ENCODE measurements around the gene HOPX.
"Not testable (repeated sequence)": the region's sequence is repeated elsewhere in the genome, so short reads cannot be mapped to it uniquely, and the experiment has no call there.

The HOPX gene

DNA sequence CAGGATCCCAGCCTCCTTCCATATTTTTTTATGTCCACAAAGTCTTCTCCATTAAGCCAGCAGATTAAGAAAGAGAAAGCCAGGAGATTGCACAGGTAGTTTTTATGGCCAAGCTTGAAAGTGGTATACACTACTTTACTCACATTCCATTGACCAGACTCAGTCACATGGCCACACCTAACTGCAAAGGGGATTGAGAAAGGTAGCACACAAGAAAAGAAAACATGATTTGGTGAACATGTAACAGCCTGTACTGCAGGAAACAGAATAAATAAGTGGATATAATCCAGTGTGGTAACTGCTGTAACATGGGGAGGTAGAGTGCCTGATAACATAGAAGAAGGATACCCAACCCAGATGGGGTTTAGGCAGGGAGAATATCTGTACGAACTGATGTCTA is 43.9 kb downstream of the HOPX start:
- peaks cover 3% of the 10 kb centered on the region for H3K36me3 Mint-ChIP-seq (ENCODE audit: low read depth)

DNA sequence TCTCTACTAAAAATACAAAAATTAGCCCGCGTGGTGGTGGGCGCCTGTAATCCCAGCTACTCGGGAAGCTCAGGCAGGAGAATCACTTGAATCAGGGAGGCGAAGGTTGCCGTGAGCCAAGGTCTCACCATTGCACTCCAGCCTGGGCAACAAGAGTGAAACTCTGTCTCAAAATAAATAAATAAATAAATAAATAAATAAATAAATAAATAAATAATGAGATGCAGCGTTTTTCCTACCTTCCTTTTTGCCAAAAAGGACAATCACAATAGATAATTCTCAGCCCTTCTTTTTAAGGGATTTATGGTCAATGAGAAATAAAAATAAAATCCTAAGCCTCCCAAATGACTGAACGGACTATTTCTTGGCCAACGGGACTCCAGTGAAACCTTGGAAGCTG is 46.1 kb downstream of the HOPX start:
- not testable (repeated sequence) for H3K27me3 Mint-ChIP-seq (ENCODE audit: low read depth); H3K4me1 Mint-ChIP-seq (ENCODE audit: low read depth); H3K4me3 Mint-ChIP-seq; H3K36me3 Mint-ChIP-seq (ENCODE audit: low read depth); H3K27ac Mint-ChIP-seq; H3K9me3 Mint-ChIP-seq

More for the DNA sequence above, 43.9 kb downstream of the HOPX start:
- Mint-ChIP-seq H3K27me3 (ENCODE audit: low read depth) (no peaks in the 10 kb centered on the region), H3K4me3 (no peak overlapping the region), H3K27ac (no peak overlapping the region), H3K4me1 (ENCODE audit: low read depth) (peaks cover 17% of the 10 kb centered on the region), H3K9me3 (peaks cover 6% of the 10 kb centered on the region)

DNA sequence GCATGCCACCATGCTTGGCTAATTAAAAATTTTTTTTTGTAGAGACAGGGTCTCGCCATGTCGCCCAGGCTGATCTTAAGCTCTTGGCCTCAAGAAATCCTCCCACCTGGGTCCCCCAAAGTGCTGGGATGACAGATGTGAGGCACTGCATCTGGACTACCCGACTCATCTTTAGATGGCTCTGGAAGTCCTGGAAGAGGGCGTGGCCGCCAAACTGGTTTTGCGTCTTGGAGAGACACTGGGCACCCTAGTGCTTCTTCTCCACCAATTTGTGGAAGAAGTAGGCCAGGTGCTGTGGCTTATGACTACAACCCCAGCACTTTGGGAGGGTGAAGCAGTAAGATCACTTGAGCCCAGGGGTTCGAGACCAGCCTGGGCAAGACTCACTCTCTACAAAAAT is 47.6 kb downstream of the HOPX start:
- Mint-ChIP-seq H3K4me3 (no peak overlapping the region), H3K27me3 (ENCODE audit: low read depth) (no peaks in the 10 kb centered on the region), H3K36me3 (ENCODE audit: low read depth) (peaks cover 2% of the 10 kb centered on the region), H3K27ac (no peak overlapping the region), H3K9me3 (peaks cover 6% of the 10 kb centered on the region), H3K4me1 (ENCODE audit: low read depth) (no peaks in the 10 kb centered on the region)

DNA sequence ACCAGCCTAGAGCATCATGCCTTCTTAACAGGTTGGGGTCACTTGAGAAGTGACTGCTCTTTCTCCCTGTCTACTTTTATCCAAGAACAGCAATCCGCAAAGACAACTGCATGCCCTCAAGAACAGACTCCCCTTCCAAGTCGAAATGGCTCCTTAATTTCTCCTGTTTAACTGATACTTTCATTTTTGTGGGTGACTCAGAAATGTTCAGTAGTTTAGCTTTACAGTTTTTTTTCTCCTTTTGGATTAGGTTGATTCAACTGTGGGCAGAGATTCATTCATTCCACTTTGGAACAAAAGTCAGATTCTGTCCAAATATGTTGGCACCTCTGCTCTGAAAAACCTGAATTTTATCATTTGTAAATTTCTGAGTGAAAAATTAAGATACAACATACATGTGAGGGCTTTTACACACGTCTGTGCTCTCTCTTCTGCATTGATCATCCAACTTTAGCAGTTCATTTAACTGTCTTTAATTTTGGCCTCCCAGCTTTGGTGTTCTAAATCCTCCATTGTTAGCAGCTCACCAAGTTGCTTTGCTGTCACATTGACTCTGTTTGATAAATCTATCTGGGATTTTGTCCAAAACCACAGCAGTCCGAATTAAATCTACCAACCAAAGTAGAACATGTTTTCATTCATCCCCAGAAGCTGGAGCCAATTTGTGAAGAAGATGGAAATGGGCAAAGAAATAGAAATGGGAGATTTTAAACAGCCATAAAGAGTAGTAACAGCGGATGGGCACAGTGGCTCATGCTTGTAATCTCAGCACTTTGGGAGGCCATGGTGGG is 50.0 kb downstream of the HOPX start:
- peaks cover 8% of the 10 kb centered on the region for H3K9me3 Mint-ChIP-seq
- no peak overlapping the region for H3K27ac Mint-ChIP-seq
- peaks cover 11% of the 10 kb centered on the region for H3K4me1 Mint-ChIP-seq (ENCODE audit: low read depth)
- peaks cover 4% of the 10 kb centered on the region for H3K36me3 Mint-ChIP-seq (ENCODE audit: low read depth)
- H3K4me3 Mint-ChIP-seq = no peak overlapping the region
- H3K27me3 Mint-ChIP-seq (ENCODE audit: low read depth) = no peaks in the 10 kb centered on the region

DNA sequence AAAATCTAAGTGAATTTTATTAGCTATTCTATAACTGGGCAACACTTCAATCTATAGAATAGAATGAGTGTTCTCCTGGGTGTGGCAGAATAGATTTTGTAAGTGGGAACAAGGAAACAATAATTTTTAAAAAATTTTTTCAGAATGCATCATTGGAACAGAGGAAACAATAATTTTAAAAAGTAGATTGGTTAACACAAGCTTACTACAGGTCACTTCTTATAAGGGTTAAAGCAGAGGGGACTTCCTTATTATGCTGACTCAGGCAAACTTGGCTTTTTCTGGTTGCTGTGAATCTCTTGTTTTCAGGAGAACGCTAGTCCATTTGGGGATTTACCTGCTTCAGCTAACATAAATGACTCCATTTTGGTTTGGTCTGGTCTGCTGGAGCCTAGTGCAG is 52.5 kb downstream of the HOPX start:
- no peaks in the 10 kb centered on the region for H3K27me3 Mint-ChIP-seq (ENCODE audit: low read depth)
- peaks cover 21% of the 10 kb centered on the region for H3K9me3 Mint-ChIP-seq
- H3K36me3 Mint-ChIP-seq (ENCODE audit: low read depth) = peaks cover 10% of the 10 kb centered on the region
- no peak overlapping the region for H3K27ac Mint-ChIP-seq
- H3K4me3 Mint-ChIP-seq = no peak overlapping the region
- H3K4me1 Mint-ChIP-seq (ENCODE audit: low read depth) = peaks cover 11% of the 10 kb centered on the region

DNA sequence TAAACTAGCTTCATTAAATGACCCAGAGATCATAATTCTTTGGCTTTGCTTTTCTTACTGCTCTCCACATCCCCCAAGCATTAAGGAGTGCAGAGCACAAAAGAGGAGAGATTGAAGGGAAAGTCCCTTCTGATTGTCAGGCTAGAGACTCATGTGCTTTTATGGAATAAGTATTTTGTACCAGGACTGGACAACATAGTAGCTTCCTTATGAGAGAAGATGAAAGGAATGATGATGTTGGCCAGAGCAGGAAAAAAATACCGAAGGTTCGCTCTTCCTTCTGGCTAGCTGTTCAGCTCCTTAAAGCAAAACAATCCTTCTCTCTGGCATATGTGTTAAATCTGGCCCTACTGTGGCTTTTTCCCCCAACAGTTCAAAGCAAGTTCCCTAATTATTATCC is 53.1 kb downstream of the HOPX start:
- Mint-ChIP-seq H3K36me3 (ENCODE audit: low read depth) (peaks cover 11% of the 10 kb centered on the region), H3K9me3 (peaks cover 24% of the 10 kb centered on the region), H3K27ac (no peak overlapping the region), H3K4me3 (no peak overlapping the region), H3K4me1 (ENCODE audit: low read depth) (peaks cover 11% of the 10 kb centered on the region), H3K27me3 (ENCODE audit: low read depth) (no peaks in the 10 kb centered on the region)

DNA sequence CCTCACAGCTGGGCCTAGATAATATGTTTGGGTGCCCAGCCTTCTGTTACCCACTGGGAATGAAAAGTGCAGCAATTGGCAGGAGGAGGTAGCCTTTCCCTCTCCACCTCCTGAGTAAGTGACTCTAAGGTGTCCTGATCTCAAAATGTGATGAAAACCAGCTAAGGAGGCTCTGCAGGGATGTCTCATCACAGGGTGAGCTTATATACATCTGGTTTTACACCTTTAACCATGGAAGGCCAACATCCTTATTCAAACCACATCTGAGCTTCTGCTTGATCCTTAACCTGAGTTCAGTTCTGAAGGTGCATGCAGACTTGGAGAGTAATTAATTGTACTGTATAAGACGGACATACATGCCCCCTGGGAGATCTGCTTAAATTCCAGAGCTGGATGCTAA is 53.7 kb downstream of the HOPX start:
- H3K4me3 Mint-ChIP-seq = no peak overlapping the region
- H3K9me3 Mint-ChIP-seq = peaks cover 27% of the 10 kb centered on the region
- peaks cover 11% of the 10 kb centered on the region for H3K4me1 Mint-ChIP-seq (ENCODE audit: low read depth)
- H3K27me3 Mint-ChIP-seq (ENCODE audit: low read depth) = no peaks in the 10 kb centered on the region
- H3K36me3 Mint-ChIP-seq (ENCODE audit: low read depth) = peaks cover 11% of the 10 kb centered on the region
- peak overlapping the region; percentile 29 for H3K27ac Mint-ChIP-seq

DNA sequence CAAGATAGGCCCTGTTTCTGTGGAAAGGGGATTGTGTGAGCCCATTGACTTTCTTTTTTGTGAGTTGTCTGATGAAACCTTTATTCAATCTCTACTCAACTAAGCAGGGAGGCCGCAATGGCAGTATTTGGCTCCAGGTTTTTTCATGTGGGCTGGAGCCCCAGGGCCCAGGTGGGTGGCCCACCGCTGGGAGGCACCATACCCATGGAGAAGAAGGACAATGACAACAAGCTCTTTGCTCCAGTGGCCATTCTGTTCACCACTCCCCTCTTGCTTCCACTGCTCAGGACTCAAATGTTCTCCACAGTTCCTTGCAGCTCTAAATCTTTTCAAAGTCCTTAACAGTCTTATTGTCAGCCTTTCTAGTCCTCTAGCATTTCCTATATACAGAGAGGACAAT is 54.1 kb downstream of the HOPX start:
- peak overlapping the region; percentile 29 for H3K27ac Mint-ChIP-seq
- H3K27me3 Mint-ChIP-seq (ENCODE audit: low read depth) = no peaks in the 10 kb centered on the region
- peaks cover 11% of the 10 kb centered on the region for H3K4me1 Mint-ChIP-seq (ENCODE audit: low read depth)
- peaks cover 11% of the 10 kb centered on the region for H3K36me3 Mint-ChIP-seq (ENCODE audit: low read depth)
- no peak overlapping the region for H3K4me3 Mint-ChIP-seq
- H3K9me3 Mint-ChIP-seq = peaks cover 27% of the 10 kb centered on the region

DNA sequence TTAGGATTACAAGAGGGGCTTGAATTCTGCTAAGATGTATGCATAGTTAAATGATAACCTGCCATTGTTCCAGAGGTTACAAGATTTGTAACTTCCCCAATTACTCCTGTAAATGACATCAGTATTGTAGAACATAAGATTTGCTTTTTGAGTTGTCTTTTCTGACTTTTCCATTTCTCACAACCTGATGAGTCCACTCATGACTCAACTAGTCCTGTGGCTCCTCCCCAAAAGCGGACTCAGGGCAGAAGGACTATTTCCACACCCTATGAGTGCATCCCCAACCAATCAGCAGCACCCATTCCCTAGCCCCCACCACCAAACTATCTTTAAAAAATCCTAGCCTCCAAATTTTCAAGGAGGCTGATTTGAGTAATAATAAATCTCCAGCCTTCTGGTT is 54.7 kb downstream of the HOPX start:
- H3K27me3 Mint-ChIP-seq (ENCODE audit: low read depth) = peaks cover 5% of the 10 kb centered on the region
- H3K27ac Mint-ChIP-seq = no peak overlapping the region
- H3K36me3 Mint-ChIP-seq (ENCODE audit: low read depth) = peaks cover 11% of the 10 kb centered on the region
- H3K4me1 Mint-ChIP-seq (ENCODE audit: low read depth) = peaks cover 11% of the 10 kb centered on the region
- peaks cover 27% of the 10 kb centered on the region for H3K9me3 Mint-ChIP-seq
- H3K4me3 Mint-ChIP-seq = no peak overlapping the region

DNA sequence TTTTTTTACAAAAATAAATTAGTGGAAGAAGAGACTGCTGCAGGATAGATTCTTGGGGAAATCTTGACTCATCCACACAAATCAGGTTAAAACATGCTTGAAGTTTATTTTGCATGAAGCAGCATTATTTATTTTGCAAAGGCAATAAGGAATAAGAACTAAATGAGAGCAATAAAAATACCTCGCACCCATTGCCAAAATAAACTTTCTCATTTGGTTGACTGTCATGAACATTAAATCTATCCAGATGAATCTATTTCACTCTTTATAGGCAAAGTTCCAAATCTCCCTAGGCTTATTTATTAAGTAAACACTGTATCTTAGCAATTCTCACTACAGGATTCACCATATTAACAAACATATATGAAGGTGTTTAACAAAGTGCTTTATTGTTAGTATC is 58.9 kb downstream of the HOPX start:
- Mint-ChIP-seq H3K27ac (no peak overlapping the region), H3K4me3 (no peak overlapping the region), H3K4me1 (ENCODE audit: low read depth) (peaks cover 3% of the 10 kb centered on the region), H3K9me3 (peaks cover 27% of the 10 kb centered on the region), H3K27me3 (ENCODE audit: low read depth) (peaks cover 7% of the 10 kb centered on the region), H3K36me3 (ENCODE audit: low read depth) (peaks cover 9% of the 10 kb centered on the region)

DNA sequence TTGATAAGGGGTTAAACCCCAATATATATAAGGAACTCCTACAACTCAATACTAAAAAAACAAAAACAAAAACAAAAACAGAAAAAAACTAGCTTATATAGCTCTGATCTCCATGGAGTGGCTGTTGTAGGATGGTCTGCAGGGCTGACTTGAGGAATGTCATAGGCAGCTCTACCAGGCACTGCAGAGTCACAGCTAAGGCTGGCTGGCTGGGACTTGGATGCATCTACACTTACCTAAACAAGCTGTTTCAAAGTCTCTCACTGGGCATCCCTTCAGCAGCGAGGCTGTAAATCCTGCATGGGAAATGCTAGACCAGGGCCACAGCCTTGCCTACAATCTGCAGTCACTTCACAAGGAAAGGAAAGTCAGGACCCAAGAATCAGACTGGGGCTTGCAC is 61.3 kb downstream of the HOPX start:
- Mint-ChIP-seq H3K27me3 (ENCODE audit: low read depth) (peaks cover 7% of the 10 kb centered on the region), H3K4me3 (no peak overlapping the region), H3K36me3 (ENCODE audit: low read depth) (peaks cover 5% of the 10 kb centered on the region)

DNA sequence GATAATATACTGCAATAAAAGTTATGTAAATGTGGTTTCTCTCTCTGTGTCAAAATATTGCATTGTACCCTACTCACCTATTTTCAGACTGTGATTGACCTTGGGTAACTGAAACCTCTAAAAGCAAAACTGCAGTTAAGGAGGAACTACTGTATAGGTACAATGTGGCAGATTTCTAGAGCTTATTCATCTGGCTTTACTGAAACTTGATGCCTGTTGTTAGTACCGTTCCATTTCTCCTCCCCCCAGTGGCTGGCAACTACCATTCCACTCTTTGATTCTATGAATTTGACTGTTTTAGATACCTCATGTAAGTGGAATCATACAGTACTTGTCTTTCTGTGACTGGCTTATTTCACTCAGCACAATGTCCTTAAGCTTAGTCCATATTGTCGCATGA is 61.9 kb downstream of the HOPX start:
- H3K36me3 Mint-ChIP-seq (ENCODE audit: low read depth) = peaks cover 5% of the 10 kb centered on the region
- peaks cover 1% of the 10 kb centered on the region for H3K4me1 Mint-ChIP-seq (ENCODE audit: low read depth)
- H3K9me3 Mint-ChIP-seq = peaks cover 11% of the 10 kb centered on the region
- no peak overlapping the region for H3K27ac Mint-ChIP-seq
- peaks cover 7% of the 10 kb centered on the region for H3K27me3 Mint-ChIP-seq (ENCODE audit: low read depth)
- H3K4me3 Mint-ChIP-seq = no peak overlapping the region

More for the DNA sequence above, 61.3 kb downstream of the HOPX start:
- peaks cover 11% of the 10 kb centered on the region for H3K9me3 Mint-ChIP-seq
- peaks cover 1% of the 10 kb centered on the region for H3K4me1 Mint-ChIP-seq (ENCODE audit: low read depth)
- H3K27ac Mint-ChIP-seq = no peak overlapping the region

DNA sequence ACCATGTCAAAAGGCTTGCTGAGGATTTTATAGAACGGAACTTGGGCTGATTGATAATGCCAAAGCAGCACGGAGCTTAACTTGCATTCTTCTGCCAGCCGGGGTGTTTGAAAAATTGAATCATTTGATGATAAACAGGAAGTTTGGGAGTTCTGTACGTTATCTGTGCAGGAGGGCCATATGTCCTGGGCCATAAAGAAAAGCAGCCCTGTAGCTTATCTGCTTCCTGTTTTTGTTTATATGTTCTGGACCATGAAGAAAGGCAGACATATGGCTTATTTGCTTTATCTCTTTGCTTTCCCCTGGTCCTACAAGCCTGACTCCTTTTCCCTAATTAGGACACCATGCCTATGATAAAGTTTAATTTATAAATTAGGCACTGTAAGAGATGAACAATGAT is 62.4 kb downstream of the HOPX start:
- Mint-ChIP-seq H3K4me1 (ENCODE audit: low read depth) (peaks cover 1% of the 10 kb centered on the region), H3K9me3 (peaks cover 7% of the 10 kb centered on the region), H3K27me3 (ENCODE audit: low read depth) (peaks cover 7% of the 10 kb centered on the region), H3K27ac (no peak overlapping the region), H3K4me3 (no peak overlapping the region), H3K36me3 (ENCODE audit: low read depth) (peaks cover 2% of the 10 kb centered on the region)

DNA sequence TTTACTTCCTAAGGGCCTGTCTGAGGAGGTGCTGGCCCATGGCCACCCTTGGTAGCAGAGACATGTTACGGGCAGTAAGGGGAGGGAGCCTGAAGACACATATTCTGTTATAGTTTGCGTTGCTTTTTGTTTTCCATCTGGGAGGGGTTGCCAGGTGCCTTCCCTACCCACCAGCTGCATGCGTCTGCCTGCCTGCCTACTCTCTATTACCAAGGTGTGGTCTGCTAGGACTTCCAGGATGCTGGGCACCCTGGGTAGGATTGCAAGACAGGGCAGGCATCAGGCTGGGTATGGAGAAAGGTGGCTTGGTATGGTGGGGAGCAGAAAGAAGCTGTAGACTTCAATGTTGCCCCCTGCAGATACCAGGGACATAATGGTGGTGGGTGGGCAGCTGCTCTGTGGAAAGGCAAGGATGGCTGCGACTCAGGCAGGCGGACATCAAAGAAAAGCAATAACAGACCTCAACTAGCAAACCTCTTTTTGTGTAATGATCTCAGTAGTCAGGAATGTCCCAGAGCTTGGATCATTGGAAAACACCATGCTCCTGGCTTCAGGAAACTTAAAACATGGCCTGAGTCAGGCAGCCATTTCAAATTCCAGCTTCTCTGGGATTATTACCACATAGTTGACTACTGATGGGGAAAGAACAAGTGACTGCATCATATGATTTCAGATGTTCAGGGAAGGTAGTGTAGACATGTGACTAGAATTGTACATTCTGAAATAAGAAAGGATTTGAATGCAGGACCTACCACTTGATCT is 67.8 kb downstream of the HOPX start:
- H3K9me3 Mint-ChIP-seq = no peaks in the 10 kb centered on the region
- peaks cover 17% of the 10 kb centered on the region for H3K27me3 Mint-ChIP-seq (ENCODE audit: low read depth)
- no peaks in the 10 kb centered on the region for H3K4me1 Mint-ChIP-seq (ENCODE audit: low read depth)
- H3K36me3 Mint-ChIP-seq (ENCODE audit: low read depth) = no peaks in the 10 kb centered on the region
- no peak overlapping the region for H3K27ac Mint-ChIP-seq
- H3K4me3 Mint-ChIP-seq = no peak overlapping the region

DNA sequence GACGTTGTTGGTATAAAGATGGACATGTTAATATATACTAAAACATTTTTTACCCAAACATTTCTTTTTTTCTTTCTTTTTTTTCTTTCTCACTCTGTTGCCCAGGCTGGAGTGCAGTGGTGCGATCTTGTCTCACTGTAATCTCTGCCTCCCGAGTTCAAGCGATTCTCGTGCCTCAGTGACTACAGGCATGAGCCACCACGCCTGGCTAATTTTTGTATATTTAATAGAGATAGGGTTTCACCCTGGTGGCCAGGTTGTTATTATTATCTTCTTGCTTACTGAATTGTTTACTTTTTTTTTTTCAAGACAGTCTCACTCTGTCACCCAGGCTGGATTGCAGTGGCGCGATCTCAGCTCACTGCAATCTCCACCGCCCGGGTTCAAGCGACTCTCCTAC is 68.8 kb downstream of the HOPX start:
- H3K36me3 Mint-ChIP-seq (ENCODE audit: low read depth) = no peaks in the 10 kb centered on the region
- H3K4me1 Mint-ChIP-seq (ENCODE audit: low read depth) = no peaks in the 10 kb centered on the region
- no peak overlapping the region for H3K27ac Mint-ChIP-seq

More for the DNA sequence above, 68.8 kb downstream of the HOPX start:
- peaks cover 17% of the 10 kb centered on the region for H3K27me3 Mint-ChIP-seq (ENCODE audit: low read depth)
- H3K9me3 Mint-ChIP-seq = no peaks in the 10 kb centered on the region
- no peak overlapping the region for H3K4me3 Mint-ChIP-seq

Measured in T-helper 1 cell treated with Interleukin-12 subunit alpha and Interleukin-12 subunit beta and Interleukin-4 antibody, amounts not matched to agents 30 μg/mL and 1 μg/mL, for 36 hours (primary cell).